Breast epithelium (tissue), 3 donors: ENCODE results near the gene CCDC74A. TPM values are rescaled to one million over a fixed set of nuclear protein-coding genes. Genes with fewer than 3 reads are reported as not detected.

Experiments
- total RNA-seq, 3 donors: library from RNA; depleted of rRNA; stranded (reverse); fragments of >200 nt; gene quantifications; one replicate each; pipeline ENCODE4 v1.1.0, GENCODE V29; 2016

The CCDC74A gene
- total RNA-seq, 3 donors from 2014 or later: 8.2 to 100 (median 61.3) TPM

Other genes starting within 250 kb of the CCDC74A start
- not detected for gene RAB6D, start 163.7 kb upstream of the CCDC74A start, total RNA-seq
- gene TUBA3D, start 51.8 kb upstream of the CCDC74A start, total RNA-seq: not detected
- 10 to 100 TPM; 39.8 to 50.5 (median 50.2) TPM for gene MZT2A, start 35.5 kb upstream of the CCDC74A start, total RNA-seq